DLD1 (cell line): ENCODE measurements around the gene USP10.

ENCODE experiments used
- in situ Hi-C: cut with HindIII; loops from 2 replicates; pipeline ENCODE4 v1.10.0; 2017; ENCODE audit warnings: low sequenced_read_pairs

Gene USP10, protein sequence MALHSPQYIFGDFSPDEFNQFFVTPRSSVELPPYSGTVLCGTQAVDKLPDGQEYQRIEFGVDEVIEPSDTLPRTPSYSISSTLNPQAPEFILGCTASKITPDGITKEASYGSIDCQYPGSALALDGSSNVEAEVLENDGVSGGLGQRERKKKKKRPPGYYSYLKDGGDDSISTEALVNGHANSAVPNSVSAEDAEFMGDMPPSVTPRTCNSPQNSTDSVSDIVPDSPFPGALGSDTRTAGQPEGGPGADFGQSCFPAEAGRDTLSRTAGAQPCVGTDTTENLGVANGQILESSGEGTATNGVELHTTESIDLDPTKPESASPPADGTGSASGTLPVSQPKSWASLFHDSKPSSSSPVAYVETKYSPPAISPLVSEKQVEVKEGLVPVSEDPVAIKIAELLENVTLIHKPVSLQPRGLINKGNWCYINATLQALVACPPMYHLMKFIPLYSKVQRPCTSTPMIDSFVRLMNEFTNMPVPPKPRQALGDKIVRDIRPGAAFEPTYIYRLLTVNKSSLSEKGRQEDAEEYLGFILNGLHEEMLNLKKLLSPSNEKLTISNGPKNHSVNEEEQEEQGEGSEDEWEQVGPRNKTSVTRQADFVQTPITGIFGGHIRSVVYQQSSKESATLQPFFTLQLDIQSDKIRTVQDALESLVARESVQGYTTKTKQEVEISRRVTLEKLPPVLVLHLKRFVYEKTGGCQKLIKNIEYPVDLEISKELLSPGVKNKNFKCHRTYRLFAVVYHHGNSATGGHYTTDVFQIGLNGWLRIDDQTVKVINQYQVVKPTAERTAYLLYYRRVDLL

DNA sequence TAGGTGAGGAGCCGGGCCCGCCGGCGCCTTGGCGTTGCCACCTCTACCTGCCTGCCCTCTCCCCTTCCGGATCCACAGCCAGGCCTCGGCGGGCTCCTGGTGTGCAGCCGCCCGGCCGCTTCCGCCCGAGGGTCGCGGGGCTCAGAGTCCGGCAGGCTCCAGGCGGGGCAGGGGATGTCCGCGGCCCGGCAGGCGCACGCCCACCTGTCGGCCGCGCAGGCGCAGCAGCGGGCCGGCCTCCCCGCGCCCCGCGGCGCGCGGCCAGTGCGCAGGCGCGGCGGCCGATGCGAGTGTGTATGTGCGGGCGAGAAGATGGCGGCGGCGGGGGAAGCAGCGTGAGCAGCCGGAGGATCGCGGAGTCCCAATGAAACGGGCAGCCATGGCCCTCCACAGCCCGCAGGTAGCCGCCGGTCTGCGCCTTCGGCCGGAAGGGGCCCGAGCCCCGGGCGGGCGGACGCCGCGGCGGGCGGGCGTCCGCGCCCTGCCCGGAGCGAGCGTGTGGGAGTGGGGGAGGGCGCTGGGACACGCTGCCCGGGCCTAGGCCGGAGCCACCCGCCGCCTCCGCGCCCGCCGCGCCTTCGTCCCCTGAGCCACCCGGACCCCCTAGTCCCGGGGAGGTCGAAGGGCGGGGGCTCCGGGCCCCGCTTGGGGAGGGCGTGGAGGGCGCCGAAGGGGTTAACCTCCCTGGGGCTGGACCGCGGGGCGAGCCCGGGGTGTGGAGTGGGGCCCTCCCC is at the start of gene USP10:
Gene USP10 (plus strand): TSS at position 289 of the 734 bp plus-strand sequence. CDS start 91 bp downstream, at position 380.
- in situ Hi-C loops: no loop called here

DNA sequence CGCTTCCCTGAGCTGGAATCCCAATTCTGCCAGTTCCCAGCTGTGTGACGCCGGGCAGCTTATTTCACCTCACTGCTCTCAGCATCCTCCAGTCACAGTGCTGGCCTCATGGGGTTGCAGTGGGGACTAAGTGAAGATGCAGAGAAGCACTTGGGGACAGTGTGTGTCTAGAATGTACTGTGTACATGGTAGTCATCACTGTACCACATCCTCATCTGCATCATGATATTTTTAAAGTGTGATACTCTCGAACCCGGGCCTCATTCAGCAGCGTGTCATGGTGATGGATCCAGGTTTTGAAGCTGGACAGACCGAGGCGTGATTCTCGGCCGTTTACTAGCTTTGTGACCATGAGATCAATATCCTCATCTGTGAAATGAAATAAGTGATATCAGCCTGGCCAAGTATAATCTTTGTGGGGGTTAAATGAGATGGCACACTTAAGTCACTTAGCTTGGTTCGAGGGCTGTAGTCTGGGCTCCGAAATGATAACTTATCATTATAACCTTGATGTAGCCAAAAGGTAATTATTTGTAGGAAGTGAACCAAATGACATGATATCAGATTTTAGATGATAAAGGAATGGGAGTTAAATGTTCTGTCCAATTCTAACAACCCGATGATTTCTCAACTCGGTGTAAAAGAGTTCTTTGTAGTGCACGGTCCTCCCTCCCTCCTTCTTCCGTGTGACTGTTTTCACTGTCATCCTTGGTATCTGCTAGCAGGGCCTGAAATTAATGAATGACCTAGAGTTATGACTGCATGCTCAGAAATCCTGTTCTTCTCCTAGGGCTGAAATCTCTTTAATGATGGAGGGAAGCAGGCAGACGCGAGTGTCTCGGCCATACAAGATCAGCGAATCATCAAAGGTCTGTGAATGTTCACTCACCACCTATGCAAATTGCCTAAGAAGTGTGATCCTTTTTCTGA is 49.5 kb upstream of the USP10 start:
- in situ Hi-C loops: no loop called here

DNA sequence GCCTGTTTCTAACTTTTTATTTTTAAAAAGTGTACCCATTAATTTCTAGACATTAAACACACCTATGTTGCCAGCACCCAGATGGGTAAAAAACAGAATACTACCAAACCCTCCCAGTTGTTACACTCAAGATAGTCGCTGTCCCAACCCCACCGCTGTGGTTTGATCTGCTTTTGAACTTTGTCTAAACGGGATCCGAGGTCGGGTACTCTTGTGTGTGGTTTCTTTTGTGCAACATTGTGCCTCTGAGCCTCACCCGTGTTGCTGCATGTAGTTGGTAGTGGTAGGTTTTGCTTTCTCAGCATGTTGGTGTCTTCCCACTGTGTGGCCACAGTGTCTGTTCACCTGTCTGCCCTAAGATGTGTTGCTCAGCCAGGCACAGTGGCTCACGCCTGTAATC is 47.2 kb upstream of the USP10 start:
- in situ Hi-C loops: no loop called here

DNA sequence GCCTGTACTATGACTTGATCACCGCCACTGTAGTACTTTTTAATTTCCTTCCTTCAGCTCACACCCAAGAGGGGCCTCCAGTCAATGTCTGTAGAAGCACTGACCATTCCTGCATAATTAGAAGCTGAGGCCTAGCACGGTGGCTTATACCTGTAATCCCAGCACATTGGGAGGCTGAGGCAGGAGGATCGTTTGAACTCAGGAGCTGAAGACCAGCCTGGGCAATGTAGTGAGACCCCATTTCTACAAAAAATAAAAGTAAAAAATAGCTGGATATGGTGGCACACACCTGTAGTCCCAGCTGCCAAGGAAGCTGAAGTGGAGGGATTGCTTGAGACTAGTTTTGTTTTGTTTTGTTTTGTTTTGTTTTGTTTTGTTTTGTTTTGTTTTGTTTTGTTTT is 45.6 kb upstream of the USP10 start:
- in situ Hi-C loops: no loop called here

DNA sequence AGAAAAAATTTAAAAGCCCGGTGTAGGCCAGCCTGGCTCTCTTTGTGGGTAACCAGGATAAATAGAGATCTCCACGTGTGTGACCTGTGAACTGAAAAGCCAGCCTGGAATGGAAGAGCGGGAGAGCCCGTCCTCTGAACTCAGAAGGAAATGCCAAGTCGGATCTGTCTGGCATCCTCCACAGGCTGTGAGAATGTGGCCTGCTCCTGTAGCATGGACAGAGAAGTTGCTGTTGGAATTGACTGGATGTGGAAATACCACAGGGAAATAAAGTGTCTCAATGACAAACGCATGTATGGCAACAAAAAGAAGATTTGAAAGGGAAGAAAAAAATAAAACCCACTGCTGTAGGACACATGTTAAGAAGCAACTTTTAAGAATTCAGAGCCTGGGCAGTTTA is 44.8 kb upstream of the USP10 start:
- in situ Hi-C loops: no loop called here

DNA sequence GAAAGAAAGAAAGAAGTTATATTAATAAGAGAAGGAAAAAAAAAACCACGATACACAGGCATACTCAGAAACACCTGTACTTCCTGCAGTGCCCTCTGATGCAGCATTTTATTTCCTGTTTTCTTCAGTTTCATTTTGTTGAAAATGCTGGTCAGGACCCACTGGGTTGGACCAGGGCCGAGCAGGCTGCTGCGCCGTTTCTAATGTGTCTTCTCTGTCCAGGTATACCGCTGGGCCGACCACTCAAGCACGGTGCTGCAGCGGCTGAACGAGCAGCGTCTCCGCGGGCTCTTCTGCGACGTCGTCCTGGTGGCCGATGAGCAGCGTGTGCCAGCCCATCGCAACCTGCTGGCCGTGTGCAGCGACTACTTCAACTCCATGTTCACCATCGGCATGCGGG is 43.2 kb upstream of the USP10 start:
- in situ Hi-C loops: no loop called here

DNA sequence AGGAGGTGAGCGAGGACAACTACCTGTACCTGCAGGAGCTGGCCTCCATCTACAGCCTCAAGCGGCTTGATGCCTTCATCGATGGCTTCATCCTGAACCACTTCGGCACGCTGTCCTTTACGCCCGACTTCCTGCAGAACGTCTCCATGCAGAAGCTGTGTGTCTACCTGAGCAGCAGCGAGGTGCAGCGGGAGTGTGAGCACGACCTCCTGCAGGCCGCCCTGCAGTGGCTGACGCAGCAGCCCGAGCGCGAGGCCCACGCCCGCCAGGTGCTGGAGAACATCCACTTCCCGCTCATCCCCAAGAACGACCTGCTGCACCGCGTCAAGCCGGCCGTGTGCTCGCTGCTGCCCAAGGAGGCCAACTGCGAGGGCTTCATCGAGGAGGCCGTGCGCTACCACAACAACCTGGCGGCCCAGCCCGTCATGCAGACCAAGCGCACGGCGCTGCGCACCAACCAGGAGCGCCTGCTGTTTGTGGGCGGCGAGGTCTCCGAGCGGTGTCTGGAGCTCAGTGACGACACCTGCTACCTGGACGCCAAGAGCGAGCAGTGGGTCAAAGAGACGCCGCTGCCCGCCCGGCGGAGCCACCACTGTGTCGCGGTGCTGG is 42.5 kb upstream of the USP10 start:
- in situ Hi-C loops: no loop called here

DNA sequence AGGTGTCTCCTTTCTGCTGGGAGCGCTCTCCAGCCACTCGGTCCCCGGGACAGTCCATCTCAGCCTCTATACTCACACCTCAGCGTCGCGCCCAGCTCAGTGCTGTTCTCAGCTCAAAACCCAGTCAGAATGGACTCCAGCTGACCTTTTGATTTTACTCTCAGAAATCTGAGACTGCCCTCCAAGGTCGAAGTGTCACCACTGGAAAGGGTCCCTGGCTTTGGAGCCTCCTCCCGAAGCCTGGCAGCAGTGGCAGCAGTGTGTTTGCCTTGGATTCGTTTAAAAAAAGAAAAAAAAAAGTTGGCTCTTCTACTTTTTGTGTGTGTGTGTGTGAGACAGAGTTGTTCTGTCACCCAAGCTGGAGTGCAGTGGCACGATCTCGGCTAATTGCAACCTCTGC is 41.1 kb upstream of the USP10 start:
- in situ Hi-C loops: no loop called here

DNA sequence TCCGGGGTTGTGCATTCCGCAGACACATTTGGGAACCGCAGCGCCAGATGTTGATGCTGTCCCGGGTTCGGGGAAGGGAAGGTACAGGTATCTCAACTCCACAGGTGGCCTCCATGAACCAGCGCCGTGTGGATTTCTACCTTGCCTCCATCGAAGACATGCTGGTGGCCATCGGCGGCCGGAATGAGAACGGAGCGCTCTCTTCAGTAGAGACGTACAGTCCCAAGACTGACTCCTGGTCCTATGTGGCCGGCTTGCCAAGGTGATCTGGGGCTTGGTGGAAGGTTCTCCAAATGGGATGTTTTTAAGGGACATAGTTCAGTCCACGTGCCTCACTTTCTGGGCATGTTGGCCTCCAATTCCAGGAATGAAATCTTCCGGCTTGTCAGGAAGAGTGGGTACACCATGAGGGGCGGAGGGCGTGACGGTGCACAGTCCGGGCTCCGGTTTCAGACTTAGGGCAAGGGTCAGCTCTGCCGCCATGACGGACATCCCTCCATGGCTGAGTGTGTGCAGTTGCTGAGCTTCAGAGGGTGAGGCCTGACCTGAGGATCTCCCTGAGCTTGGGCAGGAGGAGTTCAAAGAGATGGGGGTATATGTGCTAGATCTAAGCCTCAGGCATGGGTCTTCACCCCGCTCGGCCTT is 40.0 kb upstream of the USP10 start:
- in situ Hi-C loops: no loop called here

DNA sequence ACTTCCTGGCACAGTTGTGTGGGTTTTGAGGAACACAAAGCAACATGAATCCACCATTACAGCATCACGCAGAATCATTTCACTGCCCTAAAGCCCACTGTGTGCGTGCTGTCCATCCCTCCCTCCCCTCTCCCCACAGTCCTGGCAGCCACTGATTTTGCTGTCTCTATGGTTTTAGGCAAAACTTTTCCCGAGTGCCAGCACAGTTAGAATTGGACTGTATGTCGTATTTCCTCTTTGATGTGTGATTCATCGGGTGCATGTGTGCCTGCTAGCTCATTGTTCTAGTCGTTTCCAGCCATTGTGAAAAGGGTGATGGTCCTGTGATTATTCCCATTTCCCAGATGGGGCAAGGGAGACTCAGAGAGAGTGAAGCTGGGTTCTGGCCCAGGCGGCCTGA is 38.8 kb upstream of the USP10 start:
- in situ Hi-C loops: no loop called here

DNA sequence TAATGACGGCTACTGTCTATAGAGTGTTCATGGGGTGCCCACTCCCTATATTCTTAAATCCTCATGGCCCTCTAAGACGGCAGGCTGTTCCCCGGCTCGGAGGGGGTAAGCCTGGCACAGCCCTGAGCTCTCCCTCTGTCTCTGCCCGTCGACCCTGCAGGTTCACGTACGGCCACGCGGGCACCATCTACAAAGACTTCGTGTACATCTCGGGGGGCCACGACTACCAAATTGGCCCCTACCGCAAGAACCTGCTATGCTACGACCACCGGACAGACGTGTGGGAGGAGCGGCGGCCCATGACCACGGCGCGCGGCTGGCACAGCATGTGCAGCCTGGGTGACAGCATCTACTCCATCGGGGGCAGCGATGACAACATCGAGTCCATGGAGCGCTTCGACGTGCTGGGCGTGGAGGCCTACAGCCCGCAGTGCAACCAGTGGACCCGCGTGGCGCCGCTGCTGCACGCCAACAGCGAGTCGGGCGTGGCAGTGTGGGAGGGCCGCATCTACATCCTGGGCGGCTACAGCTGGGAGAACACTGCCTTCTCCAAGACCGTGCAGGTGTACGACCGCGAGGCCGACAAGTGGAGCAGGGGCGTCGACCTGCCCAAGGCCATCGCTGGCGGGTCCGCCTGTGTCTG is 38.3 kb upstream of the USP10 start:
- in situ Hi-C loops: no loop called here

DNA sequence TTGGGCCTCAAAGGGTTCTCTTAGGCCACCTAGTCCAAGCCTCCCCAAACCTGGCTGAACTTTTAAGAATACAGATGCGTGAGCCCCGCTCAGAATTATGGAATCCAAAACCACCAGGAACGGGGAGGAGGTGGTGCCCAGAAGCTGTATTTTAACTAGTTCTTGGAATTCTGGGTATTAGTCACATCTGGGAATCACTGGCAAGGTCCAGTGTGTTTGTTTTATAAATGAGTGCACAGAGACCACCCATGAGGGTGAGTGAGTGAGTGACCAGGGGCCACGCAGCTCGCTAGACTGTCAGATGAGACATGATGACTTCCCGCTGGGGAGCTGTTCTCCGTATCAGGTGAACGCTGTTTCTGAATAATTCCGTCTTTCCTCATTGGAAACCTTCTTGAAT is 37.3 kb upstream of the USP10 start:
- in situ Hi-C loops: no loop called here

DNA sequence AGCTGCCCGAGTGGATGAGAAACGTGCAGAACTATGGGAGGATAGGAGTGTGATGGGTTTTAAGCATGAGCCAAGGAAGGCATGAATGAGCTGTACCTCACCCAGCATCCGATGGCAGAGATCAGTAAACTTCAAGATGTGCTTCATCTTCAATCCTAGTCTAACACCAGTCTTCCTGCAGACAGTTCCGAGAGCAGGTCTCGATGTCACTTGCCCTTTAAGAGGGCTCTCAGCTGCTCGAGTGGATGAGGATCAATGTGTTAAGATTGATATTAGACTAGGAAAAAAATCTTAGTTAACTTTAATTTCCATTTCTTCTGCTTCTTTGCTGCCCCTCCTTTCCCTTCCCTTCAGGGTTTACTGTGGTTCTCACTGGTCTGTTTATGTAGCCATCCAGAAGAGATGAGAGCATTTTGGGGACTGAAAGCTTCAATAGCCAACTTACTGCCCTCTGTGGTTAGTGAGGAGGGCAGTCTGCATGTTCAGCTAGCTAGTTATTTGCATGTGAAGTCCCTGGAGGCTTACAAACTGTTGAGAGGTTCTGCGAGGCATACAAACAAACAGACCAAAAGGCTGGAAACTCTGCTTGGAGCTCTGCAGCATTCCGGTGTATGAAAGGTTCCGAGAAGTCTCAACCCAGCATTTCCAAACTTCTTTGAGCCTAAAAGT is 36.2 kb upstream of the USP10 start:
- in situ Hi-C loops: no loop called here

DNA sequence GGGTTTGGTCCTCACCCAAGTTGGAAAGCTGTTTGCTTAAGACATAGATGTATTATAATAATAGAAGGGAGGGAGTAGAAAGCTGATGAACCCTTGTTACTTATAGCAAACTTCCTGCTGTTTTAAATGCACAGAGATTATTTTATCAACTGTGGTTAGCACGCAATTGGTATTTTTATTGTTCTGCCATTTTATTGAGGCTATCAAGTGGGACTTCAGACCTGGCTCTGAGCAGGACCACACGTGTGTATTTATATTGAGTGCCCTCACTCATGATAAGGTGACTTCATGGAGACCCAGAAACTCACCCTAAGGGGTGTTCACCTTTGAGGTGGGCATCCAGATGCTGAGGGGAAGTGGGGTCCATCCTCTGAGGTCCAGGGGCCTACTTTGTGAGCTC is 34.4 kb upstream of the USP10 start:
- in situ Hi-C loops: no loop called here

DNA sequence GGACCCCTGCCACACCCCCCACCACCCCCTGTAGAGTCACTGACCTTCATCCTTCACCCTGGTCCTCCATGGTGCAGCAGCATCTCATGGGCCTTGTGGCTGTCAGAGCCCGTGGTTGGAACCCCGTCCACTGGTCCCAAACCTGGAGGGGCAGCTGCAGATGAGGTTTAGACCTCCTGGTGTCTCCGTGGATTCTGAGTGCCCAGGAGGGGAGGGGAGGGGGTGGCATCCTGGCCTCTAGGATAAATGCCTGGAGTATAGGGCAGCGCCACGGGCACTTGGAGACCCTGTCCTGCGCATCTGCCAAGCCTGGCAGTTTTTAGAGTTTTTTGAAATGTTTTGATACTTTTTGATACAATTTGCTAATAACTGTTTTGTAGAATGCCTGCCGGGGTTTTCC is 34.0 kb upstream of the USP10 start:
- in situ Hi-C loops: no loop called here

DNA sequence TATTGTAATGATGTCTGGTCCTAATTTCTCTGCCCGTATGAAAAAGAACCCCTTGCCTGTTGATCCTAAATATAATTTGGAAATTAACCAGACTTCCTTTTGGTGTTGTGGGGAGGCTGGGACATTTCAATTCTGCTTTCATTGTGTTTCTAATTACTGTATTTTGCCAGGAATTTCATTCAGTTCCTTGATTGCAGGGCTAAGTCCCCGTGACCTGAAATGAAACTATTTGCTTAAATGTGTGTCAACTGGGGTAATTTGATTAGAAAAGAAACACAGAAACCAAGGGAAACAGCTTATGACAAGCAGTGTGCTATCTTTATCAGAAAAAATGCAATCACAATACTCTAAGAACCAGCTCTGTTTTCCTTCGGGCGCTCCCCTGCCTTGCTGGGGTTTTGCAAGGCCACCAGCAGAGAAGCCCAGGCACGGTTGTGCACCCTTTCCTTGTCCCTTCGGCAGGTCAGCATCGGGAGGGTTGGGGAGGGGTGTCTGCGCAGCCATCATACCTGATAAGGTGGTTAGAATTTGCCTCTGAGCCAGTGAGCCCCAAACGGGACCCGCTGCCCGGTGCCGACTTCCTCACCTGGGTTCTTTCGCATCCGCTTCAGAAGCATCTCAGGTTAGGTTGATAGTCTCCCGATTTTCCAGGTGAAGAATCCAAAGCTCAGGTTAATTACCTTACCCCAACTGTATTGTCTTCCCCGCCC is 32.0 kb upstream of the USP10 start:
- in situ Hi-C loops: no loop called here

DNA sequence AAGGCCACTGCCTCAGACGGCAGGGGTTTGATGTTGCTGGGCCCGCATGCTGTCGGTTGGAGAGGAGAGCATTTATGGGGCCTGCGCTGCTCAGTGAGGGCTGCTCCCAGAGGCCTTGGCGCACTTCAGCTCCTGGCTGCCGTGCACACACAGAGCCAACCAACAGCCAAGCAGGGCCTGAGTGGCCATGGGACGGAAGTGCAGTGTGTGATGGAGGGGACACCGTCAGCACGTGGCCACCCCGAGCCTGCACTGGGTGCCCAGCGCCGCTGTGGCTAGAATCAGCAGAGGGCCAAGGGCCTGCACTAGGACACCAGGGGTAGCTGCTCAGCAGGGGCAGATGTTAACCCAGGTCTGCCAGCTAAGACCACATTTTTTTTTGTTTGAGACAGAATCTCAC is 29.7 kb upstream of the USP10 start:
- in situ Hi-C loops: no loop called here
